Right hindlimb (tissue), 1 donor: ENCODE results near the gene NTS.

Source experiments
- DNase-seq: peaks from one replicate; pipeline ENCODE4 v3.0.0-alpha.2; 2018

NTS gene

DNA sequence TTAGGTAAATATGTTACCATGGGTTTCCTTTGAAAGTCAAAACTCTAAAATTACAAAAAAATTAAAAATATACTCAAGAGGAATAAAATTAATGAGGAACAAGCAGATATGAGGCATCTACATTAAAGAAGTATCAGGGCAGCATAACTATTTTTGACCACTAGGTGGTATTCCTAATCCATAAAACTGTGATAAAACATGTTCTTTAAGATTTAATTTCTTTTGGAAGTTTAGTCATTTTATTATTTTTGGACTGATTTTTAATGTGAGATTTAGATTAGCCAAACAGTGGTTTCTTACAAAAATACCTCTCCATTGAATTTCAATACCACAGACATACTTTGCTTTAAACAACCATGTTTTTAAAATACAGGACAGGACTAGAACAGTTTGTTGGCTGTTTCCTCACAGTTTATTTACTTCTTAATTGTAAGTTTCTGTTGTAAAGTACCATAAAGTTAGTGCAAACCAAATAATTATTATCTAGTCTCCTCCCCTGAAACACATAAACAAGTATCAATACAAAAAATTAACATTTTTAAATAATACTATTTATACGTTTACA is 49.8 kb downstream of the NTS start:
- no peak for DNase-seq

DNA sequence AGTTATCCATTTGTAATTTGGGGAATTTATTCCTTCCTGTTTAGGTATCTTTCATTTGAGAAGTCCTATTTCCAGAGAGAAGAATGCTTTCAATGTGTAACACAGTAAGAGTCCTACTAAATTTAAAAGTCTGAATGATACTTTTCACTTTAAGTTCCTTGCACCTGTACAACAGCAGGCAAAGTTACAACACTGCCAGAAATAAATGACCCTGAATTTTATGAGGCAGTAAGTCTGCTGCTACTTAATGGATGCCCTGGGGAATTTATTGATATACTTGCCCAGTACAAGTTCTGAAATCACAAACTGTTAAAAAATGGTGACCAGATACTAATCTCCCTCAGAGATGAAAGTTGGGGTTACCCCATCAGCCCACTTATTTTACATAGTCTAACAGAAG is 53.1 kb downstream of the NTS start:
- no peak for DNase-seq
